Activated CD8-positive, alpha-beta memory T cell treated with anti-CD3 and anti-CD28 coated beads for 24 hours (primary cell): ENCODE results near the gene MARCHF3.
"Not testable (repeated sequence)": the region's sequence is repeated elsewhere in the genome, so short reads cannot be mapped to it uniquely, and the experiment has no call there.

Source experiments
- DNase-seq: peaks from one replicate; pipeline ENCODE4 v3.0.0-alpha.2; 2020

MARCHF3 gene

GRCh38 chr5:127011153-127011552, 19.2 kb downstream of the MARCHF3 start:
- no peak for DNase-seq

GRCh38 chr5:127010362-127010761, 20.0 kb downstream of the MARCHF3 start:
- DNase-seq: no peak

GRCh38 chr5:127009784-127010183, 20.6 kb downstream of the MARCHF3 start:
- no peak for DNase-seq

- no peak for DNase-seq
Observed at GRCh38 chr5:127008300-127008975, 21.9 kb downstream of the MARCHF3 start.

GRCh38 chr5:127007522-127007921, 22.8 kb downstream of the MARCHF3 start:
- no peak for DNase-seq

GRCh38 chr5:127006744-127007143, 23.6 kb downstream of the MARCHF3 start:
- DNase-seq: no peak

- DNase-seq: not testable (repeated sequence)
Observed at GRCh38 chr5:127005282-127005681, 25.1 kb downstream of the MARCHF3 start.

GRCh38 chr5:127004721-127005120, 25.6 kb downstream of the MARCHF3 start:
- no peak for DNase-seq

GRCh38 chr5:127003798-127004495, 26.4 kb downstream of the MARCHF3 start:
- no peak for DNase-seq

GRCh38 chr5:127002390-127002789, 28.0 kb downstream of the MARCHF3 start:
- no peak for DNase-seq

- no peak for DNase-seq
Observed at GRCh38 chr5:127001621-127002296, 28.6 kb downstream of the MARCHF3 start.

- DNase-seq: no peak
Observed at GRCh38 chr5:126998895-126999570, 31.3 kb downstream of the MARCHF3 start.

- DNase-seq: no peak
Observed at GRCh38 chr5:126998201-126998631, 32.1 kb downstream of the MARCHF3 start.

- no peak for DNase-seq
Observed at GRCh38 chr5:126995689-126996088, 34.7 kb downstream of the MARCHF3 start.

- DNase-seq: no peak
Observed at GRCh38 chr5:126995039-126995438, 35.3 kb downstream of the MARCHF3 start.

GRCh38 chr5:126994485-126994884, 35.9 kb downstream of the MARCHF3 start:
- DNase-seq: no peak

- DNase-seq: peak; percentile 59
Observed at GRCh38 chr5:126988021-126988569, 42.3 kb downstream of the MARCHF3 start.

- DNase-seq: no peak
Observed at GRCh38 chr5:126987271-126987899, 43.0 kb downstream of the MARCHF3 start.

- no peak for DNase-seq
Observed at GRCh38 chr5:126984632-126985031, 45.7 kb downstream of the MARCHF3 start.

- no peak for DNase-seq
Observed at GRCh38 chr5:126983874-126984266, 46.5 kb downstream of the MARCHF3 start.

- no peak for DNase-seq
Observed at GRCh38 chr5:126982926-126983873, 47.2 kb downstream of the MARCHF3 start.
